H9 (cell line): ENCODE data around the gene WDR7. TPM values are rescaled to one million over a fixed set of nuclear protein-coding genes. Genes with fewer than 3 reads are reported as not detected.

Experiments used
- DNase-seq: peaks from one replicate; pipeline ENCODE4 v3.0.0-alpha.2; 2017
- H2AFZ ChIP-seq: one replicate; pipeline ENCODE4 v1.6.1; 2013; ENCODE audit warnings: mild to moderate bottlenecking, low read length, control low read depth, moderate library complexity
- H2AK5ac ChIP-seq: 2 replicates; pipeline ENCODE4 v1.6.1; 2013; ENCODE audit warnings: low read length, control low read depth, mixed read lengths; ENCODE audit not compliant: insufficient read length
- H2BK120ac ChIP-seq: one replicate; pipeline ENCODE4 v1.6.1; 2013; ENCODE audit warnings: low read depth, mild to moderate bottlenecking, low read length, control low read depth, inconsistent platforms; ENCODE audit not compliant: poor library complexity, severe bottlenecking
- H2BK12ac ChIP-seq: 2 replicates; pipeline ENCODE4 v1.6.1; 2013; ENCODE audit warnings: low read length, control low read depth, mixed read lengths, low read depth; ENCODE audit not compliant: insufficient read length
- H2BK15ac ChIP-seq: 2 replicates; pipeline ENCODE4 v1.6.1; 2013; ENCODE audit warnings: low read depth, low read length, control low read depth
- H2BK20ac ChIP-seq: one replicate; pipeline ENCODE4 v1.6.1; 2013; ENCODE audit warnings: low read depth, mild to moderate bottlenecking, low read length, control low read depth, inconsistent platforms; ENCODE audit not compliant: poor library complexity, severe bottlenecking
- H2BK5ac ChIP-seq: 2 replicates; pipeline ENCODE4 v1.6.1; 2013; ENCODE audit warnings: low read length, control low read depth, mixed read lengths; ENCODE audit not compliant: insufficient read length
- H3K14ac ChIP-seq: 2 replicates; pipeline ENCODE4 v1.6.1; 2013; ENCODE audit warnings: low read length, control low read depth; ENCODE audit not compliant: insufficient read depth
- H3K18ac ChIP-seq: 2 replicates; pipeline ENCODE4 v1.6.1; 2013; ENCODE audit warnings: low read depth, mild to moderate bottlenecking, mixed read lengths, low read length, control low read depth; ENCODE audit not compliant: insufficient read length
- H3K23ac ChIP-seq: 2 replicates; pipeline ENCODE4 v1.6.1; 2013; ENCODE audit warnings: low read length, control low read depth, mixed read lengths, low read depth; ENCODE audit not compliant: insufficient read length
- H3K23me2 ChIP-seq: 2 replicates; pipeline ENCODE4 v1.6.1; 2013; ENCODE audit warnings: low read depth, mild to moderate bottlenecking, mixed read lengths, low read length, control low read depth; ENCODE audit not compliant: insufficient read length, poor library complexity, severe bottlenecking
- H3K27ac ChIP-seq: 2 replicates; pipeline ENCODE4 v1.5.1; 2013; ENCODE audit warnings: low read length, control low read depth, mixed read lengths, low read depth; ENCODE audit not compliant: insufficient read length
- H3K27me3 ChIP-seq: 2 replicates; pipeline ENCODE4 v1.6.1; 2013; ENCODE audit warnings: low read length, control low read depth, inconsistent platforms; ENCODE audit not compliant: insufficient read depth
- H3K4ac ChIP-seq: 2 replicates; pipeline ENCODE4 v1.6.1; 2013; ENCODE audit warnings: low read depth, mild to moderate bottlenecking, control low read depth, inconsistent platforms, low read length, moderate library complexity
- H3K4me1 ChIP-seq: 2 replicates; pipeline ENCODE4 v1.6.1; 2013; ENCODE audit warnings: low read length, control low read depth, inconsistent platforms; ENCODE audit not compliant: insufficient read depth
- H3K4me2 ChIP-seq: 2 replicates; pipeline ENCODE4 v1.6.1; 2013; ENCODE audit warnings: low read length, control low read depth, mixed read lengths; ENCODE audit not compliant: insufficient read length, insufficient read depth
- H3K56ac ChIP-seq: 2 replicates; pipeline ENCODE4 v1.6.1; 2013; ENCODE audit warnings: low read depth, mild to moderate bottlenecking, mixed read lengths, low read length, control low read depth; ENCODE audit not compliant: insufficient read length
- H3K79me1 ChIP-seq: 2 replicates; pipeline ENCODE4 v1.6.1; 2013; ENCODE audit warnings: low read depth, mild to moderate bottlenecking, moderate library complexity, low read length, control low read depth, inconsistent platforms; ENCODE audit not compliant: insufficient read depth, poor library complexity, severe bottlenecking
- H3K79me2 ChIP-seq: 2 replicates; pipeline ENCODE4 v1.6.1; 2013; ENCODE audit warnings: low read length, control low read depth, inconsistent platforms; ENCODE audit not compliant: insufficient read depth
- H3K9ac ChIP-seq: 2 replicates; pipeline ENCODE4 v1.6.1; 2013; ENCODE audit warnings: low read length, control low read depth, mixed read lengths; ENCODE audit not compliant: insufficient read length; ENCODE audit errors: extremely low read depth
- H3K9me3 ChIP-seq: one replicate; pipeline ENCODE4 v1.6.1; 2013; ENCODE audit warnings: low read depth, low read length, inconsistent platforms; ENCODE audit not compliant: control insufficient read depth
- H3T11ph ChIP-seq: one replicate; pipeline ENCODE4 v1.6.1; 2013; ENCODE audit warnings: mild to moderate bottlenecking, low read length, control low read depth, inconsistent platforms
- H4K20me1 ChIP-seq: one replicate; pipeline ENCODE4 v1.6.1; 2013; ENCODE audit not compliant: control insufficient read depth, insufficient read length, insufficient read depth
- H4K5ac ChIP-seq: 2 replicates; pipeline ENCODE4 v1.6.1; 2013; ENCODE audit warnings: low read depth, mild to moderate bottlenecking, mixed read lengths, low read length, control low read depth; ENCODE audit not compliant: insufficient read length
- H4K8ac ChIP-seq: replicated peaks from 2 replicates; pipeline ENCODE4 v1.6.1; 2013; ENCODE audit warnings: low read length, control low read depth, mixed read lengths, low read depth; ENCODE audit not compliant: insufficient read length
- H4K91ac ChIP-seq: 2 replicates; pipeline ENCODE4 v1.6.1; 2013; ENCODE audit warnings: low read depth, mild to moderate bottlenecking, moderate library complexity, mixed read lengths, low read length, control low read depth; ENCODE audit not compliant: insufficient read length
- H3K27ac Mint-ChIP-seq, 3 experiments: 2 replicates in 2 of 3; 3 replicates in 1 of 3; pipeline ENCODE4 v1.8.0; 2020 to 2021; ENCODE audit warnings: mixed read lengths in 3 of 3, mild to moderate bottlenecking in 1 of 3, moderate library complexity in 1 of 3
- H3K27me3 Mint-ChIP-seq: 2 replicates; pipeline ENCODE4 v1.8.0; 2021; ENCODE audit warnings: low read depth, mild to moderate bottlenecking, moderate library complexity, mixed read lengths
- H3K36me3 Mint-ChIP-seq, 3 experiments: 2 replicates in 2 of 3; 3 replicates in 1 of 3; pipeline ENCODE4 v1.8.0; 2020 to 2021; ENCODE audit warnings: low read depth in 3 of 3, mixed read lengths in 3 of 3; ENCODE audit not compliant: insufficient read depth in 1 of 3
- H3K4me1 Mint-ChIP-seq, 2 experiments: 2 replicates each; pipeline ENCODE4 v1.8.0; 2020; ENCODE audit warnings: mixed read lengths in 2 of 2
- H3K4me3 Mint-ChIP-seq, 2 experiments: 2 replicates in 1 of 2; 3 replicates in 1 of 2; pipeline ENCODE4 v1.8.0; 2020 to 2021; ENCODE audit warnings: mild to moderate bottlenecking in 2 of 2, mixed read lengths in 2 of 2, moderate library complexity in 1 of 2
- H3K9me3 Mint-ChIP-seq, 2 experiments: 2 replicates in 1 of 2; 3 replicates in 1 of 2; pipeline ENCODE4 v1.8.0; 2020; ENCODE audit warnings: mild to moderate bottlenecking in 2 of 2, mixed read lengths in 2 of 2, moderate library complexity in 1 of 2
- WGBS: extraction: QIAGEN DNeasy Blood & Tissue Kit; methylation state at CpG from one replicate; pipeline ENCODE4 v1.1.7; 2013; ENCODE audit warnings: missing lambda C conversion rate, low lambda C conversion rate, mixed read lengths; ENCODE audit not compliant: insufficient read length; ENCODE audit errors: extremely low coverage; 5-methylcytosine and 5-hydroxymethylcytosine counted together
- total RNA-seq: library from RNA; stranded (reverse); gene quantifications from 2 replicates; pipeline ENCODE4 v1.2.1, GENCODE V29; 2021
- TF ChIP-seq, protein P1 (sequence below): fragments of 200-600 bp; sonication (generic); conservative IDR thresholded peaks from 3 replicates; pipeline ENCODE4 v1.8.0; 2021; ENCODE audit warnings: antibody characterized with exemption, mild to moderate bottlenecking

The WDR7 gene
- total RNA-seq, 1 experiment from 2014 or later: 14.8 TPM

DNA sequence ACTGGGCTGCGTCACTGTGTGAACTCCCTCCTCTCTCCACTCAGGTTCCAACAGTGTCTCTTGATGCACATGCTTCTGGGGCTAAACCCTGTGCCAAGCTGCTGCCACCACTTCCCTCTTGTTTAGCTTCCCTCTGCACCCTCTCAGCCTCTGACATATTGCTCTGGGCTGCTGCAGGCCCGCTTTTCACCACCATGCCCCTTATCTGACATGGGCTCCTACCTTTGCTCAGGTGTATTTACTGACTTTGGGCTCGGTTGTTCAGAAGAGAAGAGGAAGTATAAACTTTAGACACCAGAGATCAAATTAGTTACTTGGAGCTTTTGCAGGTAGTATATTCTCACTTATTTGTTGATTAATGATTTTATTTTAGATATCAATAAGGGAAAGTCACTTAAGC lies 77.6 kb downstream of the WDR7 start:
- H3K9ac ChIP-seq: no peak overlapping the region
- TF ChIP-seq, protein P1, sequence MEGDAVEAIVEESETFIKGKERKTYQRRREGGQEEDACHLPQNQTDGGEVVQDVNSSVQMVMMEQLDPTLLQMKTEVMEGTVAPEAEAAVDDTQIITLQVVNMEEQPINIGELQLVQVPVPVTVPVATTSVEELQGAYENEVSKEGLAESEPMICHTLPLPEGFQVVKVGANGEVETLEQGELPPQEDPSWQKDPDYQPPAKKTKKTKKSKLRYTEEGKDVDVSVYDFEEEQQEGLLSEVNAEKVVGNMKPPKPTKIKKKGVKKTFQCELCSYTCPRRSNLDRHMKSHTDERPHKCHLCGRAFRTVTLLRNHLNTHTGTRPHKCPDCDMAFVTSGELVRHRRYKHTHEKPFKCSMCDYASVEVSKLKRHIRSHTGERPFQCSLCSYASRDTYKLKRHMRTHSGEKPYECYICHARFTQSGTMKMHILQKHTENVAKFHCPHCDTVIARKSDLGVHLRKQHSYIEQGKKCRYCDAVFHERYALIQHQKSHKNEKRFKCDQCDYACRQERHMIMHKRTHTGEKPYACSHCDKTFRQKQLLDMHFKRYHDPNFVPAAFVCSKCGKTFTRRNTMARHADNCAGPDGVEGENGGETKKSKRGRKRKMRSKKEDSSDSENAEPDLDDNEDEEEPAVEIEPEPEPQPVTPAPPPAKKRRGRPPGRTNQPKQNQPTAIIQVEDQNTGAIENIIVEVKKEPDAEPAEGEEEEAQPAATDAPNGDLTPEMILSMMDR: no peak
- Mint-ChIP-seq H3K4me1 (peaks cover 9 to 17% of the 10 kb centered on the region in 2 experiments), H3K4me3 (no peak overlapping the region), H3K27me3 (no peaks in the 10 kb centered on the region), H3K9me3 (peaks cover 0 to 2% of the 10 kb centered on the region in 2 experiments; a peak in 1 of 5 replicates), H3K27ac (peak overlapping the region in 1 of 3 experiments; percentile 23; a peak in 1 of 7 replicates), H3K36me3 (no peaks in the 10 kb centered on the region)
- no peaks in the 10 kb centered on the region for H4K20me1 ChIP-seq
- H4K91ac ChIP-seq: no peak overlapping the region
- no peak for DNase-seq
- H3K4ac ChIP-seq: no peak overlapping the region
- H3K79me2 ChIP-seq: no peaks in the 10 kb centered on the region
- no peaks in the 10 kb centered on the region for H3K23me2 ChIP-seq
- H2BK120ac ChIP-seq: no peak overlapping the region
- no peak overlapping the region for H2BK15ac ChIP-seq
- H2BK12ac ChIP-seq: no peak overlapping the region
- no peak overlapping the region for H2BK5ac ChIP-seq
- H2AFZ ChIP-seq: no peak overlapping the region
- H3K18ac ChIP-seq: no peak overlapping the region
- WGBS: no CpG with 5 or more reads among the region's 3 CpGs
- no peak overlapping the region for H3K56ac ChIP-seq
- H3K4me2 ChIP-seq: no peak overlapping the region
- H3K23ac ChIP-seq: no peak overlapping the region
- no peak overlapping the region for H3K14ac ChIP-seq
- no peaks in the 10 kb centered on the region for H3K79me1 ChIP-seq
- no peak overlapping the region for H3K27ac ChIP-seq
- H3K9me3 ChIP-seq: no peaks in the 10 kb centered on the region
- H4K5ac ChIP-seq: no peak overlapping the region
- no peak overlapping the region for H4K8ac ChIP-seq
- no peaks in the 10 kb centered on the region for H3K27me3 ChIP-seq
- no peak overlapping the region for H2BK20ac ChIP-seq
- H3T11ph ChIP-seq: no peak overlapping the region
- H3K4me1 ChIP-seq: no peaks in the 10 kb centered on the region; the same call in 1 of the 2 replicates
- H2AK5ac ChIP-seq: no peak overlapping the region
